Suprapubic skin (tissue), 3 donors: Measurements from ENCODE around the gene CYP4F2.

Experiments
- POLR2A ChIP-seq, 2 donors: fragments of 450-650 bp; IDR thresholded peaks; one replicate each; pipeline ENCODE4 v1.6.1; 2017; ENCODE audit warnings: antibody characterized with exemption in 2 of 2, mild to moderate bottlenecking in 2 of 2, moderate library complexity in 2 of 2
- TF ChIP-seq, protein P1 (sequence below), 2 donors: fragments of 200-600 bp in 1 of 2; fragments of 450-650 bp in 1 of 2; sonication (generic) in 1 of 2; IDR thresholded peaks; one replicate each; pipeline ENCODE4 v1.5.1; 2016 to 2019; ENCODE audit warnings: antibody characterized with exemption in 2 of 2, mild to moderate bottlenecking in 1 of 2, moderate library complexity in 1 of 2

DNA sequence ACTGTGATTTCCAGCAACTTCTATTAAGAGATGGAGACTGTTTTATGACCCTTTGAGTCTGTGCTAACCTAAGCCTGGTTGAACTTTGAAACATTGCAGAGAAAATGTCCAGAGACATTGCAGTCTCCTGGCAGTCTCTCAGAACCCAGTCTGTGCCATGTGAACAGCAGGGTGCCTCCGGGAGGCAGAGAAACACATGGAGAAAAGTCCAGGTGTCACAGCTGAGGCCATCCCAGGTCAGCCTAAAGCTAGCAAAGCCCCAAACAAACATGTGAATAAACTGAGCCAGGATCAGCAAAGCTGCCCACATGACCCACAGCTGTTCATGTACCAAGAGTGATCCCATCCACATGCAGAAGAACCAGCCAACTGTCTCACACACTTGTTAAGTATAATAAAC is 28.6 kb upstream of the CYP4F2 start:
- TF ChIP-seq, protein P1, sequence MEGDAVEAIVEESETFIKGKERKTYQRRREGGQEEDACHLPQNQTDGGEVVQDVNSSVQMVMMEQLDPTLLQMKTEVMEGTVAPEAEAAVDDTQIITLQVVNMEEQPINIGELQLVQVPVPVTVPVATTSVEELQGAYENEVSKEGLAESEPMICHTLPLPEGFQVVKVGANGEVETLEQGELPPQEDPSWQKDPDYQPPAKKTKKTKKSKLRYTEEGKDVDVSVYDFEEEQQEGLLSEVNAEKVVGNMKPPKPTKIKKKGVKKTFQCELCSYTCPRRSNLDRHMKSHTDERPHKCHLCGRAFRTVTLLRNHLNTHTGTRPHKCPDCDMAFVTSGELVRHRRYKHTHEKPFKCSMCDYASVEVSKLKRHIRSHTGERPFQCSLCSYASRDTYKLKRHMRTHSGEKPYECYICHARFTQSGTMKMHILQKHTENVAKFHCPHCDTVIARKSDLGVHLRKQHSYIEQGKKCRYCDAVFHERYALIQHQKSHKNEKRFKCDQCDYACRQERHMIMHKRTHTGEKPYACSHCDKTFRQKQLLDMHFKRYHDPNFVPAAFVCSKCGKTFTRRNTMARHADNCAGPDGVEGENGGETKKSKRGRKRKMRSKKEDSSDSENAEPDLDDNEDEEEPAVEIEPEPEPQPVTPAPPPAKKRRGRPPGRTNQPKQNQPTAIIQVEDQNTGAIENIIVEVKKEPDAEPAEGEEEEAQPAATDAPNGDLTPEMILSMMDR (IDR thresholded peaks at IDR 0.05): no peak
- no peak for TF ChIP-seq POLR2A (IDR thresholded peaks at IDR 0.05)
